OCI-M2 (cell line): ENCODE measurements around the gene MCM9.

Experiments
- DNase-seq: peaks from one replicate; lab custom pipeline; 2025; ENCODE audit not compliant: unreplicated experiment; lab: John Stamatoyannopoulos, UW

Gene MCM9

DNA sequence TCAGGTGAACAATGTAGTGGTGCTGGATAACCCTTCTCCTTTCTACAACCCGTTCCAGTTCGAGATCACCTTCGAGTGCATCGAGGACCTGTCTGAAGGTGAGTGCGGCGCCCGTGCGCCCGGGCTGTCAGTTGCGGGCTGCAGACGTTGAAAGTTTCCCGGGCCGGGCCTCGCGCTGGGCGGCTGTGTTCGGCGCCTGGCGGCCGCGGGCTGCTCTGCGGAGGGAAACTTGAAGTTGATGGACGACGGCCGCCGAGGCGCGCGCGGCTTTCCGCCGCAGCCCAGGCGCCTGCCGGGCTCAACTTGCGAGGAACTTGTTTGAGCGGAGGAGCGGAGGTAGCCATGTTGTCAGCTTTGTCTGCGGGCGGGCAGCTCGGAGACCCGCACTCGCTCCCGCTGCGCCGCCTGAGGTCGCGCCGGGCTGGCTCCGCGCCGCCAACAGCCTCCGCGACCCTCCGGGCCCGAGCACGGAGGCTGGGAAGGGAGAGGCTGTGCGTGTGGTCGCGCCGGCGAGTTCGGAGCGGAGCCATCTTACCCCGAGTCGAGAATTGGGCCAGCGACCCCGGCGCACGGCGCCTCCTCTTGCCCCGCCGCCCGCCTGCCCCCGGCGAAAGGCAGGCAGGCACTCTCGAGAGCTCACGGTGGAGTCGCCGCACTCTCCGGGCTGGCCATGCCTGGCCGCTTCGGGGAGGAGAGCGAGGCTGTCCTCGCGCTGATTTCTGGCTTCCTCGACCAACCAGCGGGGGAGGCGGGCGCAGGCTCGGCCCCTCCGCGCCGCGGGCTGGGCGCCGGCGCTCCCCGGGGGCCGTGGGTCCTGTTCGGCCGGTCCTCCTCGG lies 40.3 kb downstream of the MCM9 start:
- DNase-seq, result no peak

DNA sequence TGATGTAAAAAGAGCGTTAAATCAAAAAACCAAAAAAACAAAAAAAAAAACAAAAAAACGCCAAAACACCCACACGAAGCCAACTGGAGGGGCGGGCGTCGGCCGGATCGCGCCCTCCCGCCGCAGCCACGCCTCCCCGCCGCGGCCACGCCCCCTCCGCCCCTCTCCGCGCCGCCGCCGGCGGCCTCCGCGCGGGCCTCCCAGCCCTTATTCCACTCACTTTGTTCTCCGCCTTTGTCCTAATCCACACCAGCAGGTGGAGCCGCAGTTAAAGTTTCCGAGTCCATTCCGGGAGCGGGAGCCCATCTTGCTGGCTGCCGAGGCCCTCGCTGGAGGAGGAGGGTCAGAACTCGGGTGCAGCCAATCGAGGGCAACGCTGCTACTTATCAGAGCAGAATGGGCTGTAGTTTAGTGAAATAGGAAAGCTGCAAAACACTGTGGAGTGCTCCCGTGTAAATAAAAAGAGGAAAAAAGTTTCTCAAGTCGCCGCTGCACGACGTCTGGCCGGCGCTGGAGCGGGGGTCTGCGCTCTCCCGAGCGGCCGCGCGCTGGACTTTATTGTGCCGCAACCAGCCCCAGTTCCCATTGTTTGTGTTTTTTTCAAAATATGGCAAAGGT lies 41.0 kb downstream of the MCM9 start, which contains the start of gene ASF1A:
ASF1A (plus strand) TSS at position 346 of the 618 bp plus-strand sequence; CDS start at position 608, 262 bp downstream.
- DNase-seq, result peak; percentile 65

DNA sequence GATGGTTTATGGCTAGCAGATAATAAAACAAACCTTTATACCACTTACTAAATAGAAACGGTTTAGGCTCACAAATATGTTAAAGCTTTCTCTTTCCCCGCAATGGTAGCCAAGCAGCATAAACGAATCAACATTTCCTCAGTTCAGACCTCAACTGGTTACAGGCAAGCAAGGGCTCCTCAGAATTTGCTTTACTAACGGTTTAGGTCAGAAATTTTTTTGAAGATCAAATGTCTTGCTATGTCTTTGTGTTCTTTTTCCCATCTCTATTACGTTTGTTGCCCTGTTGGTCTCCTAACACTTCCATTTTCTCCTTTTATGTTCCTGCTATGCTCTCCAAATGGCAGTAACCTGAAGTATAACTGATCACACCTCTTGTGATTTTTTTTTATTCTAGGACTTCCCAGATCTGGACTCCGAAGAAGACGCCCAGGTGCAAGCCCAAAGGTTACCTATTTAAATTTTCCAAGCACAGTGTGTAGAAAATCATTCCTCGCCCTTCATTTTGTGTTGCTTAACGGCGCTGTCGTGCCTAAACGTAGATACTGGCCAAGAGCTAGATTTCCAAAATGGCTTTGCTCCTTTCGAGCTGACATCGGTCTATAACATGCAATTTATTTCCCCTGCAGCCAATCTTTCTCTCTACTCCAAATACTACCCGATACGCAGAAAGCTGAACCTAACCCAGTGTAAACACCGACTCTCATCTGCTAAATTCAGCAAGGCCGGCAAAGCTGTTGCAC lies 41.7 kb downstream of the MCM9 start:
- no peak for DNase-seq

DNA sequence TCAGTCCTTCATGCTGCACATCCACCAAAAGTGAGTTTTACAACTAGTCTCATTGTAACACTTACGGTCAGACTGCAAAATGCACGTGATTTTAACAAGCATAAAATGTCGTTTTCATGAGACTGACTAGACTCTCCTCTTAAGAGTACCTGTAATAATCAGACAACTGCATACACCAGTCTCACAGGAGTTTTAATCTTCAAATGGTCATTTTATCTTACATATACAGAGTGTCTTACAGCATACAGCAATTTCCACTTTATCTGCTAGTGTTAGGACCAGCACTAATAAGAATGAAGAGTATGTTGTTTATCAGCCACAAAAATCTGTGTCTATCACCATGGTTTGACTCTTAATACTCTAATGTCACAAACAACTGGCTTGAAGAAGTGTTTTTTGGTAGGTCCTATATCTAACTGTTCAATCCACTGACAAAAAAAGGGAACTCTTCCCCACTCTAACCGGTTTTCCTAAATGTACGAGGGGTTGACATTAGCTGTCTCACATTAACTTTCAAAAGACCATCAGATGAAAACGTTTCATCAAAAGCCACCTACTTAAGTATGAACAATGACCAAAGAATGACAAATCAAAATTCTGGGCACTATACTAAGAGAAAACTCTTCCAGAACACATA lies 42.5 kb downstream of the MCM9 start:
- DNase-seq, result no peak

DNA sequence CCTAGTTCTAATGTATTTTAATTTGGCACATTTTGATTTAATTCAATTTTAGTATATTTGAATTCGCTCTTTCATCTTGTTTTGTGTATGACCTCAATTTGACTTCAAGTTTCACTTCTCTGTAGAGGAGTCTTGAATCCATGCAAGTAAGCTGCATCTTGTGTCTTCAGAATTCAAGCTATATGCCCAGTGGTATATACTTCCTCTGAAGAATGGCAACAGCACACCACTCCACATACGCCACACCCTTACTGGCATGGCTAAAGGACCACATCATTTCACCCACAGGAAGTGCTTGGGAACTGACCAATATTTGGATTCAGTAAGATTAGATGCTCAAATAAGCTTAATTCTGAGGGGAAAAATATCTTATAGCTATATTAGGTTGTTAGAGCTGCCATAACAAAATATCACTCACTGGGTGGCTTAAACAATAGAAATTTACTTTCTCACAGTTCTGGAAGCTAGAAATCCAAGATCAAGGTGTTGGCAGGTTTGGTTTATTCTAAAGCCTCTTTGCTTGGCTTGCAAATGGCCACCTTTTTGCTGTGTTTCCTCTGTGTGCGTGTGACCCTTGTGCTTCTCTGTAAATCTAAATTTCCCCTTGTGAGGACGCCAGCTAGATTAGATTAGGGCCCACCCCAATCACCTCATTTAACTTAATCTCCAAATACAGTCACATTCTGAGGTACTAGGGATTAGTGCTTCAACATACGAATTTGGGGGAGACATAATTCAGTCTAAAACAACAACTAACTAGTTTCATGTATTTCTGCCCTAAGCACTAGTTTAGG lies 43.8 kb downstream of the MCM9 start:
- no peak for DNase-seq

DNA sequence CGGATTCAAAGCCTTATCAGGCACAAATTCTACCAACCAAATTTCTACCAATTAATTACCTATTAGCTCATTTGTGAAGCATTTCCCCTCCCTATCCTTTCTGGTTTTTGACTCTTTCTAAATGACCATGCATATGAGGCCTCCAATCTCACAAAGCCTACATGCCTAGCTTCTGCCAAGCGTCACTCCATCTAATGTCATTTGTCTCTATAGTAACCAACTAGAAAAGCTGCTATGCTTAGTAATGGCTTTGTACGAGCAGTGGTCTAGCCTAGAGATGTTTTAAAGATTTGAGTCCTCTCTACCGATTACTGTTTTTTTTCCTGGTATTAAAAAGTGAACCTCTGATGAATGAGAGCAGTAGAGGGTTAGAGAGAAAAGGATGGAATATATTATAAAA lies 45.8 kb downstream of the MCM9 start:
- no peak for DNase-seq

DNA sequence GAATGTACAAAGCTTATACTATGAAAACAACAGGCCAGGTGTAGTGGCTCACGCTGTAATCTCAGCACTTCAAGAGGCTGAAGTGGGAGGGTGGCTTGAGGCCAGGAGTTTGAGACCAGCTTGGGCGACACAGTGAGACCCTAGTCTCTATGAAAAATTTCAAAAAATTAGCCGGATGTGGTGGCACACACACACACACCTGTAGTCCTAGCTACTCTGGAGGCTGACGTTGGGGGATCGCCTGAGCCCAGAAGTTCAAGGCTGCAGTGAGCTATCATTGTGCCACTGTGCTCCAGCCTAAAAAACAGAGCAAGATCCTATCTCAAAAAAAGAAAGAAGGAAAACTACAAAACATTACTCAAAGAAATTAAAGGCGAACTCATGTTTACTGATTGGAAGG lies 48.3 kb downstream of the MCM9 start:
- DNase-seq, result no peak

DNA sequence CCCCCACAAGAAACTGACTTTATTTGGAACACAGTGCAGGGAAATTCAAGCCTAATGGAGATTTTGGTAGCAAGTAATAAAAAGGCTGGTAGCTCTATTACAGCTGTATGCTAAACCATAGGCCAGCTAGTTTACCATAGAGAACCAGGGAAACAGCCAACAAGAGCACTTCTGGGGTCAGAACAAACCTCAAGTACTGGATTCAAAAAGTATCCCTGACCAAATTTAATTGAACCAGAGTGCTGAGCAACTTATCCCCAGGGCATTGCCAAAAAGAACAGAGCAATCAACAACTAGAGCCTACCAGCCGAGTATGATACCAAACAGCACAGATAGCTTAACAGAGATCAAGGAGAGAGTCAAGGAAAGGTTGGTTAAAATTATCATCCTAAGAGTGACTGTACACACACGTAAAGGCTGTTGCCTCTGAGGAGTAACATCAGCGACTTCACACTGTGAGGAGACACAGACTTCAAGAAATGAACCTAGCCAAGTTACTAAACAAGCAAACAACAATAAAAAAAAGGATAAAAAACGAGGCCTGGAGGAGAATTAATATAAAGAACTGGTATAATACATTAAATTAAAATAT lies 52.5 kb downstream of the MCM9 start:
- DNase-seq, result no peak

DNA sequence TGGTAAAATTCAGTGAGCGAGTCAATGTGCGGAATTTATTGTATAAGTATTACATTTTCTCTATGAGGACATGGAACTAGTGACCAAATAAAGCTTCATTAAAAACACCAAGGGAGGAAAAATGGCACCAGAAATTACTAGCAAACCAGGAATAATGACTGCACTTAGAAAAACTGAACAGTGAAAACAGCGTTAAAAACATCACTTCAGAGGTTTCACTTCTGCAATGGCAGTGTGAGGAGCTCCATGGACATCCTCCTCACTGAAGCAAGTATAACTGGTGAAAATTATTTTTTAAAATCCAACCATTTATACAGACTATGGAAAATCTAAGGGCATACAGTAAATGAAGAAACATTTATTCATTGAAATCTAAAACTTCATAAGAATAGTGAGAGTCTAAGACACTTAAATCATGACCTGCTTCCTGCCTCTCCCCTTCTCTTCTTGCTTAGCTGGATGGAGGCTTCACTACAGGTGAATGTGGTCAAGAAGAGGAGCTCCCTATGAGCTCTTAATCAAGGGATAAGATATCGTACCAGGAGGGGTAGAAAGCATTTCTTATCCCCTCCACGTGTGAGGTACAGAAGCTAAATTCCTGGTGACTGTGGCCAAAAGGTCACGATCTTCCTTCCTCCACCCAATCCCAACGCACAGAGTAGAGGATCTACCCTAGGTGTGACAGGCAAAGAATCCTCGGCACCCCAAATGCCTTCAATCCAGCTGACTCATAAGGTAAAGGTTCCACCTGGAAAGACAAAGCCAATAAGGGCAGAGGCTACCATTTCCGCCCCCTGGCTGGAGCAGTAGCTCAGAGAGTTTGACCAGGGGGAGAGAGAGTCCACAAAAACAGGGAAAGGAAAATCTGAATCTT lies 53.3 kb downstream of the MCM9 start:
- DNase-seq, result no peak

DNA sequence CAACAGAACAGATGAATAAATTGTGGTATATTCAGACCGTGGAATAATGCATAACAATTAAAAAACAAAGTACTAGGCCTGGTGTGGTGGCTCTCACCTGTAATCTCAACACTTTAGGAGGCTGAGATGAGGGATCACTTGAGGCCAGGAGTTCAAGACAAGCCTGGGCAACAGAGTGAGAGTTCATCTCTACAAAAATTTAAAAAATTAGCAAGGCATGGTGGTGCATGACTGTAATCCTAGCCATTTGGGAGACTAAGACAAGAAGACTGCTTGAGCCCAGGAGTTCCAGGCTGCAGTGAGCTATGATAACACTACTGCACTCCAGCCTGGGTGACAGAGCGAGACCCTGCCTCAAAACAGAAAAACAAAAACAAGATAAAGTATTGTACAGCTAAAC lies 57.2 kb downstream of the MCM9 start:
- no peak for DNase-seq

DNA sequence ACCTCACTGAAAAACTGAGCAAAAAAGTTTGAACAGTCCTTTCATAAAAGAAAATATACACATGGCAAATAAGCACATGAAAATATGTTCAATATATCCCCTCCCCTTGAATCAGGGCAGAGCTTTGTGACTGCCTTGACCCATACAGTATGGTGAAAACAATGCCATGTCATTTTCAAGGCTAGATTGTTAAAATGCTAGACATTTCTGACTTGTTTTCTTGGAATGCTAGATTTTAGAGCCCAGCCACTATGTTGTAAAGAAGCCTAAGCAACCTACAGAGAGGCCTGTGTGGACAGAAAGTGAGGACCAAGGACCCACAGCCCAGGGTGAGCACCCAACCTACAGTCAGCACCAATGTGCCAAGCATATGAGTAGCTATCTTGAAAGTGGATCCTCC lies 58.1 kb downstream of the MCM9 start:
- DNase-seq, result no peak

DNA sequence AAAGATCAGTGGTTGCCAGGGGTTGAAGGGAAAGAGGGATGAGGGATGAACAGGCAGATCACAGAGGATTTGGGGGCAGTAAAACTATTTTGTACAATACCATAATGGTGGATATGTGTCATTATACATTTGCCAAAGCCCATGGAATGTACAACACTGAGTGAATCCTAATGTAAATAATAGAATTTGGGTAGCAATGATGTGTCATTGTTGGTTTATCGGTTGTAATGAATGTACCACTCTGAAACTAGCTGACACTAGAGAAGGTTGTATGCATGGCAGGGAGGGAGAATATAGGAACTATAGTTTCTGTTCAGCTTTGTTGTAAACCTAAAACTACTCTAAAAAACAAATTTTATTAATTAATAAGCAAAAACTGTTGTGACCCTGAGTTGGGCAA lies 58.8 kb downstream of the MCM9 start:
- DNase-seq, result no peak

DNA sequence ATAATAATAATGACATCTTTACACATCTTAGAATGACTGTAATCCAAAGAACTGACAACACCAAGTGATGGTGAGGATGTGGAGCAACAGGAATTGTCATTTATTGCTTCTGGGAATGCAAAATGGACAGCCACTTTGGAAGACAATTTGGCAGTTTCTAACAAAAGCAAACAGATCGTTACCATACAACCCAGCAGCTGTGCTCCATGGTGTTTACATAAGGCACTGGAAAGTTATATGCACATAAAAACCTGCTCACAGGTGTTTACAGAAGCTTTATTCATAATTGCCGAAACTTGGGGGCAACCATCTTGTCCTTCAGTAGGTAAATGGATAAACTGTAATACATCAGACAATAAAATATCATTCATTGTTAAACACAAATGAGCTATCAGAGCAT lies 59.3 kb downstream of the MCM9 start:
- no peak for DNase-seq

DNA sequence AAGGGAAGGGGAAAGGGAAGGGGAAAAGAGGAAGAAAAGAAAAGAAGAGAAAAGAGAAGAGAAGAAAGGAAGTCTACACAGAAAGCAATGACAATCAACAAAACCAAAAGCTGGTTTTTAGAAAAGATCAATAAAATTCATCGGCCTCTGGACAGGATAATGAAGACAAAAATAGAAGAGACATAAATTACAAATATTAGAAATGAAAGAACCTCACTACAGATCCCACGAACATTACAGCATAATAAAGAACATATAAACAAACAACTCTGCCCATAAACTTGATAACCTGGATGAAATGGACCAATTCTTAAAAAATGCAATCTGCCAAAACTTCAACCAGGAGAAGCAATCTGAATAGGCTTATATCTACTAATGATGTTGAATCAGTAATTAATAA lies 61.7 kb downstream of the MCM9 start:
- DNase-seq, result no peak

DNA sequence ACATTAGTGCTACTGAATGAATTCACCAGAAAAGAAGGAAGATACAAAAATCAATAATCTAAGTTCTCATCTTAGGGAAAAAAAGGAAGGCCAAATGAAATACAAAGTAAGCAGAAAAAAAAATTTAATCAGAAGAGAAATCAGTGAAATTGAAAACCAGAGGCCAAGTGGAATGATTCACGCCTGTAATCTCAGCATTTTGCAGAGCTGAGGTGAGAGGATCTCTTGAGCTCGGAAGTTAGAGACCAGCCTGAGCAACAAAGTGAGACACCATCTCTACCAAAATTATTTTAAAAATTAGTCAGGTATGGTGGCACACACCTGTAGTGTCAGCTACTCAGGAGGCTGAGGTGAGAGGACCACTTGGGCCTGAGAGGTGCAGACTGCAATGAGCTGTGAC lies 62.2 kb downstream of the MCM9 start:
- no peak for DNase-seq

DNA sequence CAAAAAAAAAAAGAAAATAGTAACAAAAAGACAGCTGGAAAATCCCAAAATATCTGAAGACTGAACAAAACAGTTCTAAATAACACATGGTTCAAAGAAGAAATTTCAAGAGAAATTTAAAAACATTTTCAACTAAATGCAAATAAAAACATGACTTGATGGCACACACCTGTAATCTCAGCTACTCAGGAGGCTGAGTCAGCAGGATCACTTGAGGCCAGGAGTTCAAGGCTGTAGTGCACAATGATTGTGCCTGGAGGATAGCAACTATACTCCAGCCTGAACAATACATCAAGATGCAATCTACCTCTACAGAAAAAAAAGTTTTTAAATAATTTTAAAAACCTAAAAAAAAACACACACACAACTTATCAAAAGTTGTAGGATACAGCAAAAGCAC lies 62.6 kb downstream of the MCM9 start:
- DNase-seq, result no peak

DNA sequence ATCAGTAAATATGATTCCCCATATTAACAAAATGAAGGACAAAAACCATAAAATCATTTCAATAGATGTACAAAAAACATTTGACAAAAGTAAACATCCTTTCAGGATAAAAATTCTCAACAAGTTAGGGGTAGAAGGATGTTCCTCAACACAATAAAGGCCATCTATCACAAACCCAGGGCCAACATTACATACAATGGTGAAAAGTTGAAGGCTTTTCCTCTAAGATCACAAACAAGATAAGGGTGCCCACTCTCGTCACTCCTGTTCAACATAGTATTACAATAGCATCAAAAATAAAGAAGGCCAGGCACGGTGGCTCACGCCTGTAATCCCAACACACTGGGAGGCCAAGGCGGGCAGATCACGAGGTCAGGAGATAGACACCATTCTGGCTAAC lies 63.6 kb downstream of the MCM9 start:
- DNase-seq, result no peak

DNA sequence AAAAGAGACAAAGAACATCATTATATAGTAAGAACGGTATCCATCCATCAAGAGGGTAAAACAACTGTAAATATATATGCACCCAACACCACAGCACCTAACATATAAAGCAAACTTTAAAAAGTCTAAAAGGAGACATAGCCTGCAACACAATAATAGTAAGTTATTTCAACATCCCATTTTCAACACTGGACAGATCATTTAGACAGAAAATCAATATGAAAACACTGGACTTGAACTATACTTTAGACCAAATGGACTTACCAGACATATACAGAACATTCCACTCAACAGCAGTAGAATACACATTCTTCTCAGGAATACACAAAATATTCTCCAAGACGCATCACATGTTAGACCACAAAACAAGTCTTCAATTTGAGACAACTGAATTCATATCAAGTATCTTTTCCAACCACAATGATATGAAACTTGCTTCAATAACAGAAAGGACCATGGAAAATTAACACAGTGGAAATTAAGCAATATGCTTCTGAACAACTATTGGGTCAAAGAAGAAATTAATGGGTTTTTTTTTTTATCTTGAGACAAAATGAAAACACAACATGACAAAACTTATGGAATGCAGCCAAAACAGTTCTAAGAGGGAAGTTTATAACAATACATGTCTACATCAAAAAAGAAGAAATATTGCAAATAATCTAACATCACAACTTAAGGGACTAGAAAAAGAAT lies 64.9 kb downstream of the MCM9 start:
- no peak for DNase-seq

DNA sequence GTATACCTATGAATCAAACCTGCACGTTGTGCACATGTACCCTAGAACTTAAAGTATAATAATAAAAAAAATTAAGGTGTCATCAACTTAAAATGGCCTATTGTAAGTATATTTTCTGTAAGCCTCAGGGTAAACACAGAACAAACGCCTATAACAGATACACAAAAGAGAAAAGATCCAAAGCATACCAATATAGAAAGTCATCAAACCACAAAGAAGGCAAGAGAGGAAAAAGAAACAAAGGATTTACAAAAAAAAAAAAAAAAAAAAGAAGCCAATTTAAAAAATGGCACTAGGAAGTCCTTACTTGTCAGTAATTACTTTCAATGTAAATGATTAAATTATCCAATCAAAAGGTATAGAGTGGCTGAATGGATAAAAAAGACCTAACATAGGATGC lies 65.6 kb downstream of the MCM9 start:
- DNase-seq, result no peak
